Ishikawa (cell line): ENCODE results near the gene B4GALT5.

Experiments used
- CEBPB ChIP-seq: IDR thresholded peaks from 2 replicates; pipeline ENCODE4 v1.6.1; 2012
- EP300 ChIP-seq: IDR thresholded peaks from 2 replicates; pipeline ENCODE4 v1.6.1; 2012; ENCODE audit warnings: borderline replicate concordance
- MAX ChIP-seq: IDR thresholded peaks from 2 replicates; pipeline ENCODE4 v1.6.1; 2012
- RAD21 ChIP-seq: IDR thresholded peaks from 2 replicates; pipeline ENCODE4 v1.6.1; 2012; ENCODE audit warnings: low read depth
- TAF1 ChIP-seq: IDR thresholded peaks from 2 replicates; pipeline ENCODE4 v1.6.1; 2012; ENCODE audit warnings: low read depth, mild to moderate bottlenecking
- YY1 ChIP-seq: IDR thresholded peaks from 2 replicates; pipeline ENCODE4 v1.6.1; 2012; ENCODE audit warnings: low read depth

DNA sequence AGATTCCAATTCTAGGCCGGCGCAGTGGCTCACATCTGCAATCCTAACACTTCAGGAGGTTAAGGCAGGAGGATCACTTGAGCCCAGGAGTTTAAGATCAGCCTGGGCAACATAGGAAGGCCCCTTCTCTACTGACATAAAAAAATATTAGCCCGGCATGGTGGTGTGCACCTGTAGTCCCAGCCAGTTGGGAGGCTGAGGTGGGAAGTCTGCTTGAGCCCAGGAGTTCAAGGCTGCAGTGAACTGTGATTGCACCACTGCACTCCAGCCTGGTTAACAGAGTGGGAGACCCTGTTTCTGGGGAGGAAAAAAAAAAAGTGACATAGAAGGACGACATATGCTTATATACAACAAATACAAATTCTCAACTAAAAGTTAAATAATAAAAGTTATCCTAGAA, 30.9 kb downstream of the B4GALT5 start:
- TF ChIP-seq EP300 (no peak), RAD21 (no peak), TAF1 (no peak), YY1 (no peak), CEBPB (no peak), MAX (no peak)
